Thyroid gland (tissue), 4 donors: ENCODE measurements around the gene TMEM273.

Experiments
- CTCF ChIP-seq, 6 experiments: fragments of 200-600 bp in 3 of 6; fragments of 450-650 bp in 3 of 6; sonication (generic) in 3 of 6; IDR thresholded peaks; one replicate each; pipeline ENCODE4 v1.5.1; 2016 to 2019; ENCODE audit warnings: antibody characterized with exemption in 6 of 6, mild to moderate bottlenecking in 2 of 6, inconsistent platforms in 1 of 6, moderate library complexity in 1 of 6
- POLR2A ChIP-seq, 2 donors: fragments of 450-650 bp; IDR thresholded peaks; one replicate each; pipeline ENCODE4 v1.6.1; 2017; ENCODE audit warnings: antibody characterized with exemption in 2 of 2, mild to moderate bottlenecking in 2 of 2, moderate library complexity in 1 of 2

- TF ChIP-seq CTCF (IDR thresholded peaks at IDR 0.05) = no peak
- TF ChIP-seq POLR2A (IDR thresholded peaks at IDR 0.05) = no peak
These were observed 37.2 kb upstream of the TMEM273 start for GRCh38 chr10:49225218-49225876.
